NCI-H748 treated with DMSO at 0.1 percent for 48 hours (cell line): Measurements from ENCODE around the gene ACACA.

Experiments used
- DNase-seq: peaks from one replicate; lab custom pipeline; 2025; lab: John Stamatoyannopoulos, UW

Gene ACACA

GRCh38 chr17:37292429-37293139 lies 114.1 kb downstream of the ACACA start:
- no peak for DNase-seq

DNA sequence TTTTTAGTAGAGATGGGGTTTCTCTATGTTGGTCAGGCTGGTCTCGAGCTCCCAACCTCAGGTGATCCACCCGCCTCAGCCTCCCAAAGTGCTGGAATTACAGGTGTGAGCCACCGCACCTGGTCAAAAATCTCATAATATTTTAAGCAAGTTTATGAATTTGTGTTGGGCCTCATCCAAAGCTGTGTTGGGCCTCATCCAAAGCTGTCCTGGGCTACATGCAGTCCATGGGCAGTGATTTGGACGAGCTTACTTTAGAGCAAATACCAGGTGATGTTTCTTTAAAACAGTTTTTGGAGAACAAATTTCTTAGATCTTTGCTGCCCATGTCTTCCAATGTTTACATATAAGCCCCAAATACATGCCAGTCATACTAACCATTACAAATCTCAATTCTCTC lies 115.3 kb downstream of the ACACA start:
- no peak for DNase-seq

- DNase-seq: no peak
Observed at GRCh38 chr17:37286430-37286829, 120.2 kb downstream of the ACACA start.

DNA sequence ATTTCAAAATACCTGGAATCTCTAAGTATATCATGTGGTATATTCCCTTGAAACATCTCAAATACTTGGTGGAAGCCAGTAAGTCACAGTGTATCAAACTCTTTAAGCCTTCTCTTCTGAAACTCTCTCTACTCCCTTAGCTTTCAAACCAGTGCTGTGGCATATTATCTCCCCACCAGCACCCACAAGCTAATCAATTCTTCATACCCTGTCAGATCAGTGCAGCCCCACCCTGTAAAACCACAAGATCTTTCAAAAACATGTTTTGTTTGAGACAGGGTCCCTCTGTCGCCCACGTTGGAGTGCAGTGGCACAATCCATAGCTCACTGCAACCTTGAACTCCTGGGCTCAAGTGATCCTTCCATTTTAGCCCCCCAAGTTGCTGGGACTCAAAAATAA lies 122.4 kb downstream of the ACACA start:
- no peak for DNase-seq

GRCh38 chr17:37283414-37283961 lies 123.1 kb downstream of the ACACA start:
- DNase-seq: no peak

GRCh38 chr17:37280841-37281240 lies 125.8 kb downstream of the ACACA start:
- no peak for DNase-seq

DNA sequence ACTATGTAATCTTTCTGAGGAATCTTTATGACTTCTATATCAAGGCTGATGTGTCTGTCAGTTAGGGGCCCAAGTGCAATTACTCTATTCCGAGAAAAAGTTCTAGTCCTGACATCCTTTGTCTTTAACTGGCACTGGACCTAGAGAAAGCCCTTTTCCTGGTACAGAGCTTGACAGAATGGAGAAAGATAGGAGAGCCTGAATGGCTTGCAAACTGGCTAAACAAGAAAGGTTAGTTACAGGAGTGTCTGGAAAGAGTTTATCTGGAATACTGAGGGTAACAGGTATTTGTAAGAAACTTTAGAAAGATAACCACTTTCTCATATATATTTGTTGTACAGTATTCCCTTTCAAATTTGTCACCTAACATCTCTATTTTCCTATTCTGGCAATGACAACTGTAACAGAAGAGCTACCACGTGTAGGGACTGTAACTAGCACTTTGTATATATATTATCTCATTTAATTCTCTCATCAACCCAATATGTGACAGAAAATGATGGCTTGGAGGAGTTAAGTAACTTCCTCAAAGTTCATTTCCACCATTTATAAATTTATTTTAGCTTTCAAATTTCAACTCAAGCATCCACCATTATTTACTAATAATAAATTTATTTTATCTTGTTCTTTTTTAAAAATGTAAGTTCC lies 128.3 kb downstream of the ACACA start:
- no peak for DNase-seq

DNA sequence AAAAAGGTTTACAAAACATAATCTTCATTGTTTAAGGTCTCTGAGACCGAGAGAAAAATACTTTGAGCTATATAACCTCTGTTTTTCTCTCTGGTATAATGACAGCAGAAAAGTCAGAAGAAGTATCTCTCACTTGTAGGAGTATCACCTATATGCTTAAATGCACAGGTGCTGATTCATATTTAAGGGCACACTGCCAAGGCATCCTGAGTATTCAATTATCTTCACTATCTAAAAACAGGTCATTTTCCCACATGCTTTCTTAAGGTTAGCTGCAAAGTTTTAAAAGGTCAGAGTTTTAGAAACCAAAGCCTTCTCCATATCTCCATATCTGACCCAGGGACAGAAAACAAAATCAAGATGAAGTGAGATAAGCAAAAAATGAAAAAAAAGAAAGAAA lies 130.2 kb downstream of the ACACA start:
- no peak for DNase-seq

- DNase-seq: no peak
Observed at GRCh38 chr17:37274461-37274860, 132.2 kb downstream of the ACACA start.

GRCh38 chr17:37273409-37274051 lies 133.1 kb downstream of the ACACA start:
- DNase-seq: no peak

GRCh38 chr17:37265446-37266173 lies 141.0 kb downstream of the ACACA start:
- DNase-seq: no peak

DNA sequence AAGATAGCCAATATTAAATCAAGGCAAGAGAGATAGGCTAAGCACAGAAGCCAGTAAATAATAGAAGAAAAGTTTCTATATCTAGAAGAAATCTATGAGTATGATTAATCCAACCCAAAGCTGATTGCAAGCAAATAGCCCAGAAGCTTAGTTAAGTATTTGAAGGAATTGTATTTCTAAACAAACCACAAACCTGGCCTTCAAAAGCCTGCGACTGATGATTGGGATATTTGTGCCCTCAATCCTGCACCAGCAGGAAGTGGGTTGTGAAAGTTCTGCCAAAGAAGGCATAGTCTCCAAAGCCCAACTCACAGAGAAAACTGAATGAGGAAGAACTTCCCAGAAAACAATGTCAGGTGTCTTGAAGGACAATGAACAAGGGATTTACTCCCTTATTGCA lies 145.3 kb downstream of the ACACA start:
- no peak for DNase-seq

DNA sequence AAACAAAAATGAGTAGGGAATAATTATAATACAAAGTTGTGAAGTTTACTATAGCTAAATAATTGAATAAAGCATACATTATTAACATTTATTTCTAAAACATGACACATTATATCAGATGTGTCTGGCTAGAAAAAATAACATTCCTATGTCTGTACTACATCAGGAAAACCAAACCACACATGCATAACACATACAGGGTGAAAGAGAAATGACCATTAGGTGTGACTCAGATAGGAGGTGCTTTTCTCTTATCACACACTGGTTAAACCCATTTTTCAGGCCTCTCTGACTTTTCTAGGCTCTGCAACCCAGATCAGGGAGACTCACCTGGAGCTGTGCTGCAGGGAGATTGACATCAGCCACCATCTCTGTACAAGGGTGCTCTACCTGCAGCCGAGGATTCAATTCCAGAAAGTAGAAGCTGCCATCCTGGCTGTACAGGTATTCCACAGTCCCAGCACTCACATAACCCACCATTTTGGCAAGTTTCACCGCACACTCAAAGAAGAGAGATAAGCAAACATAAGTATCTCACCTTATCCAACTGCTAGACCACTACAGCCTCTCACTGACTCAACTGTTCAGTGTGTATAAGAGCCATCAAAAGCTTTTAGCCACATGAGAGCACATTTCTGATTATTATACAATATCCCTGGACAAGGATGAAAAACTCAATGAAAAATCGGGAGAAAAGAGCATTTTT lies 147.5 kb downstream of the ACACA start:
- no peak for DNase-seq

DNA sequence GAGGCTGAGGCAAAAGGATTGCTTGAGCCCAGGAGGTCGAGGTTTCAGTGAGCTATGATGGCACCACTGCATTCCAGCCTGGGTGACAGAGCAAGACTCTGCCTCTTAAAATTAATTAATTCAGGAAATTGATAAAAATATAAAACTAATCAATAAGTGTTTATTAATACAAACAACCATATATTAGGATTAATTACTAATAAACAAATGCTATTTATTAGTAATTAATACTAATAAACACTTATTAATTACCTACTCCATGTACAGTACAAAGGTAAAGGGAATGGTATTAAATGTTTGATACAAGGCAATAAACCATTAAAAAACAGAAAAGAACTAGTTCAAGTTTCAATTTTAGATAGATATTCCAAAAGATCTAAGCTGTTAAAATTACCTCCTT lies 150.0 kb downstream of the ACACA start:
- DNase-seq: no peak

- DNase-seq: no peak
Observed at GRCh38 chr17:37255432-37255831, 151.2 kb downstream of the ACACA start.

DNA sequence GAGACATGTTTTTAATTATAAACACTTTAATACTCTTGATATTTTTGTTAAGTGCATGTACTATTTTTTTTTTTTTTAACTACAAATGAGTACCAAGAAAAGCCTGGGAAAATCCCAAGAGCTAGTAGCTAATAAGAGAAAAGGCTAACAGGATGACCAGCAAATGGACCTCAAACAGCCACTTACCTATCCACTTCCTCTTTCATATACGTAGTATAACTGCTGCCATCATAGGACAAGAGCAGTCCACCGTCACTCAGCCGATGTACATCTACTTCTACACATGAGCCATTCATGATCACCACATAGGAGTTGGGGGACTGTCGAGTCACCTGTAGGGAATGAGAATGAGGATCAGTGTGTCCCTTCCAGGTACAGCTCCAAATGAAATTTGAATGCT lies 158.8 kb downstream of the ACACA start:
- no peak for DNase-seq

DNA sequence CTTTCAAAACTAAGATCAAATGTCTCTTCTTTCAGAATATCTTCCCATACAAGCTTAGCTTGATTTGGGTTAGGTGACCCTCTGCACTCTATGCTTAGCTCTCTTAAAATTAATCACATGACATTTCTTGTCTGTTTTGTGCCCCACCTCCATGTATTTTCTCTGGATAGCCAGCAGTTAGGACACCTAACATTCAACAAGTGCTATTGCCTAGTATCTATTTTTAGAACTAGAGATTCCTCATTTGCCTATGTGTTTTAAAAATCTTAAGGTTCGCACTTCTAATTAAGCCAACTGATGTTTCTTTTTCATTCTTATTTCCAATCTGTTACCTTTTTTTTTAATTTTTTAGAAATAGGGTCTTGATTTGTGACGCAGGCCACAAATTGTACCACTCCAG lies 160.6 kb downstream of the ACACA start:
- no peak for DNase-seq

GRCh38 chr17:37240381-37240780 lies 166.3 kb downstream of the ACACA start:
- DNase-seq: no peak

DNA sequence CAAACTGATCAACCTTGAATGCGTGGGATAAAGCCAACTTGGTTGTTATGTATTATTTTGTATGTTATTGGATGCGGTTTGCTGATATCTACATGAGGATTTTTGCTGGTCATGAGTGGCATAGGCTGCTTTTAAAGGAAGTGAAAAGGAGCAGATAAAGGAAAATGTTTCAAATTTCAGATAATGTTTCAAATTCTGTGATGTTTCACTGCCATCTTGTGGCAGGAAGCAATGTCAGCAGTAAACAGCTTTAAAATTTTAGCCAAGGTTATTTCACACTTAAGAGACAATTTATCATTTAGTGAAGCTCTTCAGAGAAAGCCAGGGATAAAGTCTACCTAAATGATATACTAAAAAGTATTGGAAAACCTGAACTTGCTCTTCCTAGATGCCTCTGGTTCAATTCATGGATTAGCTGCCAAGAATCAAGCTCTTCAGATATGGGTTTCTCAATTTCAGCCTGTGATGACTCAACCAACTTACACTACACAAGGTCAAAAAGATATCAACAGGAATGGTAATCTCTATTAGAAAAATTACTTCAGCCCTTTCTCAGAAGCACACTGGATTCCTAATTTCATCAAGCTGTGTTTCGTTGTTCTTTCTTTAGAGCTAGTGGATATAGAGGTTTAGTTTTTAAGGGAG lies 166.8 kb downstream of the ACACA start:
- peak; percentile 7 for DNase-seq

DNA sequence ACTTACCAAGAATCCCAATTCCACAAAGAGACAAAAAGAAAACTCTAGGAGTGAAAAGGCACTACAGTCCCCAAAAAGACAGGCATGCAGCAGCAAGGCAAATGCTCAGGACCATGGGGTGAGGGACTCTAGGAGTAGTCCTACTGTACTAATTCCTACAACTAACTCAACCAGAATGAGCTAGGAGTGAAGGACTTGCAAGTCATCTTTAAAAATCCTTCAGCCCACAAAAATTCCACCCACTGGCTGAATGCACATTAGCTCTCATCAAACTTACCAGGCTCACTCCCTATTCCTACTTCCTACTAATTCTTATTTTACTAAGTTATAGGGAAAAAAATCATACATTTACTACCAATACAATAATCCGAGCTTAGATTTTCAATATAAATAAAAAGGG lies 172.5 kb downstream of the ACACA start:
- DNase-seq: no peak

- DNase-seq: no peak
Observed at GRCh38 chr17:37233036-37233435, 173.6 kb downstream of the ACACA start.
